HG02798 (cell line): ENCODE data around the gene CHST14.
A peak's percentile ranks its signal among the peaks of the same experiment; 100 is the strongest.
"Not testable (repeated sequence)": the region's sequence is repeated elsewhere in the genome, so short reads cannot be mapped to it uniquely, and the experiment has no call there.

ENCODE experiments used
- ATAC-seq: cut with Tn5 transposase; IDR thresholded peaks from one replicate; pipeline ENCODE4 v1.9.1; 2021; ENCODE audit warnings: mild to moderate bottlenecking; ENCODE audit not compliant: unreplicated experiment, poor library complexity

Gene CHST14

GRCh38 chr15:40439960-40440742, 30.6 kb upstream of the CHST14 start:
- no peak for ATAC-seq

DNA sequence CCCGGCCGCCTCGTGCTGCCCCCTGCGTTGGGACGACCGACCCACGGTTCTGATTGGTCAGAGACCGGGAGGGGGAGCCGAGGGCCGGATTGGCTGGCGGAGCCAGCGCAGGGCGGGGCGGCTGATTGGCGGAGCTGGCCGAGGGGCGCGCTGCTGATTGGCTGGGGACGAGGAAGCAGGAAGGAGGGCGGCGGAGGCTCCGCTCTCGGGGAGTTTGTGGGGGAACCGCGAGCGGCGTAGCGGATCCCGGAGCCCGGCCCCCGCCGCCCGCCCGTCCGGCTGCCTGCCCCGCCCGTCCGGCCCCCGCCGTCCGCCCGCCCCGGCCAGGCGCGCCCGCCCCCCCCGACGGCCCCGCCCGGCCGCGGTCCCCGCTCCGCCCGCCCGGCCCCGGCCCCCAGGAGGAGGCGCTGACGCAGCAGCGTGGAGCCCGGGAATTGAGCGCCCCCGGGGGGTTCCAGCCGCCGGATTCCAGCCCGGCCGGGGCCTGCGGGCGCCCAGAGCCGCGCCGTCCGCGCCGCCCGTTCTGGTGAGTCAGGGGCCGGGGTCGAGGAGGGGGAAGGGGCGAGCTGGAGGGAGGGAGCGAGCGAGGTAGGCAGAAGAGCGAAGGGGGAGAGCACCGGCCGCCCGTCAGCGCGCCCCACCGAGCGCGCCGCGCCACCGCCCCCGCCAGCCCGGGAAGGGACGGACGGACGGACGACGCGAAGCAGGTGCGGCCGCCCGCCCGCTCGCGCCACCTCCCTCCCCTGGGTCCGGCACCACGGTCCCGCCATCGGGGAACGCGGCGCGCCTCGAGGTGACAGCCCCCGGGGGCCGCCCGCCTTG, 29.8 kb upstream of the CHST14 start, which contains the start of gene BAHD1:
Gene BAHD1 (plus strand): TSS at position 211 of the 822 bp plus-strand sequence. CDS start 17,512 bp downstream, outside the sequence.
- ATAC-seq: peak; percentile 96

DNA sequence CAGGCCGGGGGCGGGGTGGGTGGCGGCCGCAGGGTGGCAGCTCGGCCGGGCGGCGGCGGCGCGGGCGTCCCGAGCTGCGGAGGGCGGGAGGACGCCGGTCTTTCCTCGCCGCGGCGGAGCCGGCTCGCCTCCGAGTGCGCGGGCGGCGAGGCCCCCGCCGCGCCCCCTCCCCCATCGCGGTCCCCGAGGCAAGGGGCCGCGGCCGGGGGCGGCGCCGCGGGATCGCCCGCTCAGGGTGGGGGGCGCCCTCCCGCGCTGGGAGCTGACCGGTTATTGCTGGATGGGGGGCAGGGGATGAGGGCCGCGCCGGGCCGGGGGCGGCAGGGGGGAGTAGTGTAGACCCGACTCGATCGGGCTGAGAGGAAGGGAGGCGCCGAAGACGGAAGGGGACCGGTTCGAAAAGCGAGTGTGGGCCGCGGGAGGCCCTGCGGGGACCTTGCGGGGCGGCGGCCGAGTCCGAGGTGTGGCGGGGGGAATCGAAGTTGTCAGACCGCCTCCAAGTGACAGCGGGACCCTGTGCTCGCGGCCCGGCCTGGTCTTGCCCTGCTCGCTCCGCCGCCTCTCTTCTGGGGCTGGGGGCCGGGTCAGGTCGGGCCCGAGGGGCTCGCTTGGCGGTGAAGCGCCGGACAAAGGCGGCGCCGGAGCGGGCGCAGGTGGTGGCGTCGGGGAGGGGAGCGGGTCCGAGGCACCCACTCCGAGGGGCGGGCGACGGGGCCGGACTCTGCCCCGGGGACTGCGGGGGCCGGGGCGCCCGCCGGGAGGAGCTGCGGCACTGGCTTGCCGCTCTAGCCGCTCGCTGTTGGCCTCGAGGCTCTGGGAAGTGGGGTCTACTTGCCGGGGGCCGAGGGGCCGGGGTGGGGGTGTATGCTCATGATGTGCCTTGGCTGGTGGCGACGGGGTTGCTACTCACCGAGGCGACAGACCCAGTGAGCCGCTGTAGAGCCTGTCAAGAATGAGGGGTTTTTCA, 28.9 kb upstream of the CHST14 start:
- ATAC-seq: peak; percentile 0

DNA sequence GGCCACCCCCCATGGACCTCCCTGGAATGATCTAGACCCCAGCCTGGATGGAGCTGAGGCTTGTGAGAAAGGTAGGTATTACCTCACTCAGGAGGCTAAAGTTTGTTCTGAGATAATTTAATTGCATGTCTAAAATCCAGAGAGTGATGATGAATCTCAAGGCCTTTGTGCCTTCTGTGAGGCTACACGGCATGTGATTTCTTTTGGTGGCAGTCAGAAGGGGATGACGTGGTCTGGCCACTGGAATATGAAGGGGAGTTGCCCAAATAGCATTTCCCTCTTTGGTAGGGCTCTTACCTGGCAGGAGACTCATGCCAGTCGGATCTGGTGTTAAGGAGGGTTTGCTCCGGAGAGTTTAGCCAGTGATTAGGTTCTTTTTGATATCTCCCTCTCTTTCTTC, 27.5 kb upstream of the CHST14 start:
- no peak for ATAC-seq

DNA sequence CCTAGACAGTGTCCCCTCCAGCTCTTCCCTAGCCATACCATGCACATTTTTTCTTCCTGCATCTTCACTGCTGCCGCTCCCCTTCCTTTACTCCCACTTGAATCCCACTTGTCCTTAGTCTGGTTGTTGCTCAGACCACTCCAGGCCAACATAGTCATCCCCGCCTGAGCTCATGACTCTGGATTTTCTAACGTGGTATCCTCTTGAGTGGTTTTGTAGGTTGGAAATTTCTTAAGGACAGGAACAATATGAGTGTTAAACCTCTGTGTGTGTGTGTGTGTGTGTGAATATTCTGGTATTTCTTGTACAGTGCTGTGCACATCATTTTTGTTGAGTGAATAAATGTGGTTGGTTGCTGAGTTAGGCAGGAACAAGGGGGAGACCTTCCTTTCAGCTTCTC, 26.9 kb upstream of the CHST14 start:
- ATAC-seq: no peak

GRCh38 chr15:40444736-40445135, 26.0 kb upstream of the CHST14 start:
- ATAC-seq: no peak

DNA sequence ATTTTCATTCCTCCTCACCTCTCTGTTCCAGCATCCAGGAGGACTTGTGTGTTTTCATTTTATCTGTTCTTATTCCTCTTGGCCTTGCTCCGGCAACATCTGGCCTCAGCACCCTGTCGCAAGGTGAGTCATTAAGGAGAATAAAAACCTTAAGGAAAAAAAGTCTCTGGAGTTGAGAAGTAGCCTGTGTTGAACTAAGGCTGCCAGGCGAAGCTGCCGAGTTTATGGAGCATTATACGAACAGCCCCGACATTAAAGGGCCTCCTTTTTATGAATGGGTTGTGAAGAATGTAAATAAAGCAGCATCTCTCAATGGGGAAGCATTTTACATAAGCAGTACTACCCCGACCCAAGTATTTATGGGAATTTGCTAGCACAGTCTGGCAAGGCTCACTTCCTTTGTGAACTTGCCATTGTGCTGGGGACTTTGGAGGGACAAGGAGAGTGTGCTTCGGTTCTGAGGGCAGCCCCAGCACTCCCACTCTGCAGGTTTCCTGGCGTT, 25.3 kb upstream of the CHST14 start:
- no peak for ATAC-seq

DNA sequence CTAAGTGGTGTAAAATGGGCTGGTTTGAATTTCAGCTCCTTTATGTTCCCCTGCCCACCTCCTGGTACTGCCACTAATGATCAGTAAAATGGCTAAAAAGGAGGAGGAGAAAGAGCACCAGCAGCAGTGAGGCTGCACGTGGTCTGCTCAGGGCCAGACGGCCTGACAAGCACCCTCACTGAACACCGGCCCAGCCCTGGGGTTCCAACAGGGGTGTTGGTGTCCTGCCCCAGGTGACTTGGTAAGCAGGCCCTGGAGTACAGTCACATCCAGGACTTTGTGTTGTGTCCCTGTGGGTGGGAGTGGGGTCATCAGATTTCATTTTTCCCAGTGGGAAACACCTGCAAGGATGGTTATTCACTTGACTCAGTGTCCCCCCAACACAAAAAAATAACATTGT, 24.6 kb upstream of the CHST14 start:
- no peak for ATAC-seq

GRCh38 chr15:40448354-40448753, 22.4 kb upstream of the CHST14 start:
- no peak for ATAC-seq

GRCh38 chr15:40449275-40449674, 21.5 kb upstream of the CHST14 start:
- no peak for ATAC-seq

- ATAC-seq: no peak
Measured at GRCh38 chr15:40450047-40450446, 20.7 kb upstream of the CHST14 start.

DNA sequence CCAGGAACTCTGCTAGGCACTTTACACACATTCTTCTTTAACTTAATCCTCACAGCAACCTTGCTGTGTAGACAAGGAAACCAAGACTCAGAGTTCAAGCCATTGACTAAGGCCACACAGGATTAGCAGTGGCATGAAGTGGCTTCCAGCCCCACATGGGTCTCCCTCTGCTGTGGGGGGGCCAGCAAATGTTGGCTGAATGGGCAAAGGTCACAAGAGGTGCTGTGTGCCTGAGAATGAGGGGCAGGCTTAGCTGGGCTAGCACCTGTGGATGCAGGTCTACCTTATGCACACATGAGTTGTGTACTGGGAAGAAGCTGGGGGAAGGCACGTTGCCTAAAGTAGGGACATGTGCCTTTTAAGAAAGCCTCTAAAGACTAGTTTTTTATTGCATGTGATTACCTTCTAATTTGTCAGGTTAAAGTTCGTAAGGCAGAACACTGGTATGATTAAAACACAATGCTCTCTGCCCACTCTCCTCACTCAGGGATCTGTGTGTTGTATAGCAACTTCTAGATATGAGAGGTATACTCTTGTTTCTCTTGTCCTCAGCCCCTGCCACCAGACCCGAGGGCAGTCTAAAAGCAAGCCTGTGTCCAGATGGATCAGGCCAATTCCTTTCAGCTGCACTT, 19.1 kb upstream of the CHST14 start:
- ATAC-seq: no peak

DNA sequence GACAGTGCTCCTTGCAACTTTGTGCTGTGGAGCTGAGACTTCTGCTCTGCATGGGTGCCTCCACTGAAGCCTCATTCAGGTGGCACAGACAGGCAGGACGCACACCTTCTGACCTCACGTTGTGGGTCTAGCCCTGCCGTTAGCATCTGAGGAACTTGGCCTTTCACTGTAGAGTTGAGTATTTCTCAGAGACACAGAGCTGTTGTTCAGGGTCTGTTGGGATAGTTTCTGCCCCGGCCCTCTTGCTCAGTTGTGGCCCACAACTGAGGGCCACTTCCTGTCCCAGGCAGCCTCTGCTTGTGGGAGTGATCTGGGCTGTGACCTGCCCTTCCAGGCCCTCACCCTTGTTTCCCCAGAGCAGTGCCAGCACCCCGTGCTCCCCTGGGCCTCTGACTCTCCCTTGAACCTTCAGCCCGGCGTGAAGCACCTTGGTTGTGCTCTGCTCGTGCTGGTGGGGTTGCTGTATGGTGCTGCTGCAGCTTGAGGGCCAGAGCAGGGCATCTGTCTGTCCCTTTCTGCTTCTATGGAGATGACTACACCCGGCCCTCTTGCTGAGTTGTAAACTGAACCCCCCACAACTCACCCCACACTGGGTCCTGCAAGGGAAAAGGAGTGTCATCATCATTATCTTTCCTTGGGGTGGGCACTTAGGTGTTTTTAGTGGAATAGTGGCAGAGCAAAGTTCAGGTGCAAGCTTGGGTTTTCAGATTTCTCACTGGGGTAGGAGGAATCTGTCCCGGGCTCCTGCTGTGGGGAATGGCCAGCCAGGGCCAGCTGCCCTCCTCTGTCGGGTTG, 18.3 kb upstream of the CHST14 start:
- peak; percentile 40 for ATAC-seq

- ATAC-seq: not testable (repeated sequence)
Measured at GRCh38 chr15:40453941-40454340, 16.8 kb upstream of the CHST14 start.

DNA sequence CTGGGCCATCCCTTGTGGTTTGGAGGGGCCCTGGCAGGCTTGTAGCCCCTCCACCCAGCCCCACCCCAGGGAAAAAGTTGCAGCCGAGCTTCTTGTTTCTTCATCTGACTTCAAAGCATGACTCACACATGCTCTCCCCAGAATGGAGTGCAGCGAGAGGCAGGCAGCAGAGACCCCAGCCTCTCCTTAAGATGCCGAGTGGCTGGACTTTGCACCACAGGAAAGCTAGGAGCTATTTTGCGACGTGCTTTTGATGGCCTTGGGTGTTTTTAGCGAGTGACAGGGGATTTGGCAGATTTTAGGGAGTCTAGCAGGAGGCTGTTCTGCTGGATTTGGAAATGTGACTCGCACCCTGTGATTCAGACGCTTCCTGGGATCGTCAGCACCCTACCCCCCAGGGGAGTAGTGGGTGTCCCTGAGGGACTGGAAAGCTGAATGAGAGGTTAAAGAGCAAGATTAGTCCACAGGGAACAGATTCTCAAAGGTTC, 15.8 kb upstream of the CHST14 start:
- ATAC-seq: no peak

DNA sequence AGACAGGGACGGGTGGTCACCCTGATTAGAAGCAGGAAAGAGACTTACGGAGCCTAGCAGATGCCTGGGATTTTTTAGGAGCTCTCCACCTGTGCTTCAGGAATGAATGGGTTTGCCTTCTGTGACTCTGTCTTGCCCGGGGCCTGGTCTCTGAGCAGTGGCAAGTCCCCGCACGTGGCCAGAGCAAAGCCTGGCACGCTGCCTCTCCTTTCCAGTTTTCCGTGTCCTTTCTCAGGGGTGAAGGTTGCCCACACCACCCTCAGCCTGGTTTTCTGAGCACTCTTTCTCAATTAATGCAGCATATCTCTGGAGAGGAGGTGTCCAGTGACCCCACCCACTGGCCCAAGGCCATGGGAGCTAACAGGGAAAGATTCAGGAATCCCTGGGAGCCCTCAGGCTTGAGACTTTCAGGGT, 14.5 kb upstream of the CHST14 start:
- no peak for ATAC-seq

DNA sequence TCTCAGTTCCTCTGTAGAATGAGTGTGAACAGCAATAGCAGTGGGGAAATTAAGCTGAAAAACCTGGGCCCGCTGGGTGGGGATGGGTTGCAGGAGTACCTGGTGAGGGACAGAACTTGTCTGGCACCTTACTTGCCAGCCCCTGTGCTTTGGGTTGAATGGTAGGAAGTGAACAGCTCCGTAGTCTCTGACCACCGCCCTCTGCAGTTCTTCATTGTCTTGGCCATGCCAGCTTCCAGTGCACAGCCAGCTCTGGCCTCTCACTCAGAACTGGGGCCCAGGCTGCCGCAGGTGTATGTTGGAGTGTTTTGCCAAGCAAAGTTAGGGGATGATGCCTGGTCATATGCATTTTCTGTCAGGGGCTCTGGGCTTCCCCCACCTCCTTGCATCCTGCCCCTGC, 14.0 kb upstream of the CHST14 start:
- no peak for ATAC-seq

DNA sequence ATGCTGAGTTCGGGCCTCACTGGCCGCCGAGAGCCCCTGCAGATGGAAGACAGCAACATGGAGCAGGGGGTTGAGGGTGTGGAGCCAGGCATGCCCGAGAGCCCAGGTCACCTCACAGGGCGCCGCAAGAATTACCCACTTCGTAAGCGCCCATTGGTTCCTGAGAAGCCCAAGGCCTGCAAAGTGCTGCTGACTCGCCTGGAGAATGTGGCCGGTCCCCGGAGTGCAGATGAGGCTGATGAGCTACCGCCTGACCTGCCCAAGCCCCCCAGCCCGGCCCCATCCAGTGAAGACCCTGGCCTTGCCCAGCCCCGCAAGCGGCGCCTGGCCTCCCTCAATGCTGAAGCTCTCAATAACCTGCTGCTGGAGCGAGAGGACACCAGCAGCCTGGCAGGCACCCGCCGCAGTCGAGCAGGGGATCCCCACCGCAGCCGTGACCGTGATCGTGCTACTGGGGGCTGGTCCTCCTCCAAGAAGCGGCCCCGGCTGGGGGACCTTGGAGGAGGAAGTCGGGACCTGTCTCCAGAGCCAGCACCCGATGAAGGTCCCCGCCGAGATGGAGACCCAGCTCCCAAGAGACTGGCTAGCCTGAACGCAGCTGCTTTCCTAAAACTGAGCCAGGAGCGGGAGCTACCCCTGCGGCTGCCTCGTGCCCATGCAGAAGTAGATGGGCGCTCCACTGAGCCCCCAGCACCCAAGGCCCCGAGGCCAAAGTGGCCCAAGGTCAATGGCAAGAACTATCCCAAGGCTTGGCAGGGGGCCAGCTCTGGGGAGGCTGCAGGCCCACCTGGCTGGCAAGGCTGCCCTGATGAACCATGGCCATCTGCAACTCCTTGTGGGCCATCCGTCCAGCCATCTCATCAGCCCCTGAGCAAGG, 12.1 kb upstream of the CHST14 start:
- no peak for ATAC-seq
